IgD-negative memory B cell (primary cell): ENCODE measurements around the gene PRPF40B. TPM values are rescaled to one million over a fixed set of nuclear protein-coding genes. Genes with fewer than 3 reads are reported as not detected.

Experiments used
- H3K27ac Mint-ChIP-seq, 3 donors: one replicate each; pipeline ENCODE4 v1.8.0; 2020 to 2022; ENCODE audit warnings: mild to moderate bottlenecking in 3 of 3, mixed read lengths in 3 of 3, moderate library complexity in 1 of 3
- H3K27me3 Mint-ChIP-seq: one replicate; pipeline ENCODE4 v1.8.0; 2021; ENCODE audit warnings: mixed read lengths
- H3K36me3 Mint-ChIP-seq: one replicate; pipeline ENCODE4 v1.8.0; 2020; ENCODE audit warnings: mild to moderate bottlenecking, mixed read lengths
- H3K4me1 Mint-ChIP-seq, 3 donors: one replicate each; pipeline ENCODE4 v1.8.0; 2020 to 2022; ENCODE audit warnings: mixed read lengths in 3 of 3, mild to moderate bottlenecking in 1 of 3
- H3K4me3 Mint-ChIP-seq, 4 donors: one replicate each; pipeline ENCODE4 v1.8.0; 2020 to 2022; ENCODE audit warnings: mild to moderate bottlenecking in 4 of 4, mixed read lengths in 4 of 4, moderate library complexity in 3 of 4
- H3K9me3 Mint-ChIP-seq, 3 donors: one replicate each; pipeline ENCODE4 v1.8.0; 2020 to 2021; ENCODE audit warnings: mixed read lengths in 3 of 3, mild to moderate bottlenecking in 1 of 3
- polyA plus RNA-seq: library from polyadenylated mRNA; unstranded; fragments of 300-500 nt; fragmentation: Illumina TruSeq; gene quantifications from one replicate; pipeline ENCODE4 v1.2.3, GENCODE V29; 2021

PRPF40B gene
- polyA plus RNA-seq, result 5.7 TPM

- H3K27ac Mint-ChIP-seq, result peak within 1 kb of the TSS; percentile 91 to 98 (median 94)
- no peaks in the 10 kb centered on the region for H3K36me3 Mint-ChIP-seq
- H3K4me1 Mint-ChIP-seq, result peaks cover 14 to 29% (median 18%) of the 10 kb centered on the region in 3 donors
- no peaks in the 10 kb centered on the region for H3K9me3 Mint-ChIP-seq
- peaks cover 3% of the 10 kb centered on the region for H3K27me3 Mint-ChIP-seq
- peak within 1 kb of the TSS; percentile 90 to 98 (median 94) for H3K4me3 Mint-ChIP-seq
Measured at GRCh38 chr12:49623142-49623904, at the start of gene PRPF40B. Gene PRPF40B, plus strand, starts transcription at chr12:49623561. Its CDS starts 30 bp downstream, at chr12:49623591.

- Mint-ChIP-seq H3K4me3 (peak overlapping the region in 1 of 4 donors; percentile 69), H3K9me3 (no peaks in the 10 kb centered on the region), H3K27ac (no peak overlapping the region), H3K27me3 (no peaks in the 10 kb centered on the region), H3K4me1 (peaks cover 0 to 9% (median 8%) of the 10 kb centered on the region in 3 donors), H3K36me3 (peaks cover 2% of the 10 kb centered on the region)
Measured at GRCh38 chr12:49577589-49578315, 45.6 kb upstream of the PRPF40B start.

GRCh38 chr12:49578471-49579112, 44.8 kb upstream of the PRPF40B start:
- peaks cover 0 to 9% (median 8%) of the 10 kb centered on the region in 3 donors for H3K4me1 Mint-ChIP-seq
- no peak overlapping the region for H3K27ac Mint-ChIP-seq
- no peaks in the 10 kb centered on the region for H3K27me3 Mint-ChIP-seq
- H3K36me3 Mint-ChIP-seq, result peaks cover 2% of the 10 kb centered on the region
- no peak overlapping the region for H3K4me3 Mint-ChIP-seq
- no peaks in the 10 kb centered on the region for H3K9me3 Mint-ChIP-seq

GRCh38 chr12:49580572-49581535, 42.5 kb upstream of the PRPF40B start:
- Mint-ChIP-seq H3K9me3 (no peaks in the 10 kb centered on the region), H3K4me1 (peaks cover 0 to 9% (median 8%) of the 10 kb centered on the region in 3 donors), H3K27ac (peak overlapping the region in 1 of 3 donors; percentile 11), H3K4me3 (peak overlapping the region in 1 of 4 donors; percentile 52), H3K27me3 (no peaks in the 10 kb centered on the region), H3K36me3 (peaks cover 4% of the 10 kb centered on the region)

GRCh38 chr12:49582201-49582600, 41.2 kb upstream of the PRPF40B start:
- Mint-ChIP-seq H3K27me3 (no peaks in the 10 kb centered on the region), H3K9me3 (no peaks in the 10 kb centered on the region), H3K36me3 (peaks cover 4% of the 10 kb centered on the region), H3K4me1 (peaks cover 0 to 9% (median 8%) of the 10 kb centered on the region in 3 donors), H3K4me3 (no peak overlapping the region), H3K27ac (no peak overlapping the region)

GRCh38 chr12:49582850-49583249, 40.5 kb upstream of the PRPF40B start:
- H3K27ac Mint-ChIP-seq, result no peak overlapping the region

GRCh38 chr12:49583366-49584094, 39.8 kb upstream of the PRPF40B start:
- Mint-ChIP-seq H3K4me1 (peaks cover 0 to 9% (median 8%) of the 10 kb centered on the region in 3 donors), H3K36me3 (peaks cover 4% of the 10 kb centered on the region), H3K27me3 (no peaks in the 10 kb centered on the region), H3K4me3 (no peak overlapping the region), H3K9me3 (no peaks in the 10 kb centered on the region), H3K27ac (no peak overlapping the region)

More at GRCh38 chr12:49582850-49583249, 40.5 kb upstream of the PRPF40B start:
- H3K4me3 Mint-ChIP-seq, result no peak overlapping the region
- H3K36me3 Mint-ChIP-seq, result peaks cover 4% of the 10 kb centered on the region
- peaks cover 0 to 9% (median 8%) of the 10 kb centered on the region in 3 donors for H3K4me1 Mint-ChIP-seq
- no peaks in the 10 kb centered on the region for H3K27me3 Mint-ChIP-seq
- H3K9me3 Mint-ChIP-seq, result no peaks in the 10 kb centered on the region

GRCh38 chr12:49584591-49584990, 38.8 kb upstream of the PRPF40B start:
- peaks cover 4% of the 10 kb centered on the region for H3K36me3 Mint-ChIP-seq
- no peaks in the 10 kb centered on the region for H3K27me3 Mint-ChIP-seq
- no peak overlapping the region for H3K27ac Mint-ChIP-seq
- H3K4me3 Mint-ChIP-seq, result no peak overlapping the region
- H3K4me1 Mint-ChIP-seq, result peaks cover 0 to 8% (median 6%) of the 10 kb centered on the region in 3 donors
- H3K9me3 Mint-ChIP-seq, result no peaks in the 10 kb centered on the region

- peaks cover 8% of the 10 kb centered on the region for H3K36me3 Mint-ChIP-seq
- peaks cover 0 to 4% (median 4%) of the 10 kb centered on the region in 3 donors for H3K4me1 Mint-ChIP-seq
- peak overlapping the region in 1 of 3 donors; percentile 74 for H3K27ac Mint-ChIP-seq
- H3K27me3 Mint-ChIP-seq, result no peaks in the 10 kb centered on the region
- no peak overlapping the region for H3K4me3 Mint-ChIP-seq
- H3K9me3 Mint-ChIP-seq, result peaks cover 0 to under 1% (median 0%) of the 10 kb centered on the region in 3 donors
Measured at GRCh38 chr12:49585477-49586459, 37.6 kb upstream of the PRPF40B start.

GRCh38 chr12:49587174-49587908, 36.0 kb upstream of the PRPF40B start:
- Mint-ChIP-seq H3K27ac (no peak overlapping the region), H3K27me3 (no peaks in the 10 kb centered on the region), H3K4me1 (no peaks in the 10 kb centered on the region), H3K36me3 (peaks cover 9% of the 10 kb centered on the region), H3K9me3 (peaks cover 0 to 7% (median 0%) of the 10 kb centered on the region in 3 donors), H3K4me3 (no peak overlapping the region)

GRCh38 chr12:49588281-49588680, 35.1 kb upstream of the PRPF40B start:
- Mint-ChIP-seq H3K4me3 (no peak overlapping the region), H3K27me3 (no peaks in the 10 kb centered on the region), H3K9me3 (peaks cover 0 to 7% (median 0%) of the 10 kb centered on the region in 3 donors), H3K4me1 (no peaks in the 10 kb centered on the region), H3K36me3 (peaks cover 9% of the 10 kb centered on the region), H3K27ac (no peak overlapping the region)
